K562 (cell line): ENCODE measurements around the gene GRXCR1. TPM values are rescaled to one million over a fixed set of nuclear protein-coding genes. Genes with fewer than 3 reads are reported as not detected.

Experiments used
- ATAC-seq: fragments of 200-7000 bp; cut with Tn5 transposase; 3 replicates; pipeline ENCODE4 v1.9.1; 2020; ENCODE audit warnings: moderate library complexity
- BruUV-seq: library from RNA; stranded (reverse); fragments of 400-500 nt; replicated peaks from 2 replicates; lab custom pipeline; 2021; lab: Mats Ljungman, UMichigan
- CTCF ChIA-PET: fragments of 300-600 bp; formaldehyde crosslinking; extraction: SDS; loops from one replicate; lab custom pipeline; 2021; ENCODE audit warnings: low intra/inter-chr PET ratio; lab: Yijun Ruan, JAX
- POLR2A ChIA-PET: fragments of 300-600, 350-650 bp; sonication (Branson Sonifier 250); formaldehyde crosslinking; extraction: SDS; loops from one replicate; lab custom pipeline; 2021; ENCODE audit warnings: antibody characterized with exemption, inconsistent platforms; lab: Yijun Ruan, JAX
- DNase-seq, 4 experiments: peaks; one replicate each; pipeline versions ENCODE4 v3.0.0 to v3.0.0-alpha.2; 2011 to 2018; ENCODE audit warnings: low spot score in 3 of 4, mixed read lengths in 3 of 4; ENCODE audit errors: extremely low read depth in 1 of 4
- FAIRE-seq: peaks from 2 replicates; lab custom pipeline; 2011; peaks lifted over from hg19 to GRCh38; lab: Jason Lieb, UNC
- H2AFZ ChIP-seq: 2 replicates; pipeline ENCODE4 v1.6.0; 2011; ENCODE audit warnings: low read depth, low read length, control low read depth, inconsistent platforms
- H3K27ac ChIP-seq: fragments of 200-600 bp; 3 replicates; pipeline ENCODE4 v1.8.0; 2011; ENCODE audit warnings: low read depth, mild to moderate bottlenecking, control low read depth, inconsistent platforms, low read length, moderate library complexity, mixed read lengths; ENCODE audit errors: extremely low read depth
- H3K27me3 ChIP-seq, 2 experiments: fragments of 300-600 bp in 1 of 2; 2 replicates in 1 of 2; 3 replicates in 1 of 2; pipeline versions ENCODE4 v1.6.0 to v1.8.0; 2011; ENCODE audit warnings: inconsistent platforms in 2 of 2, low read length in 2 of 2, mild to moderate bottlenecking in 1 of 2, mixed read lengths in 1 of 2, moderate library complexity in 1 of 2; ENCODE audit not compliant: control insufficient read depth in 2 of 2, insufficient read depth in 2 of 2
- H3K36me3 ChIP-seq: fragments of 300-600 bp; 3 replicates; pipeline ENCODE4 v1.8.0; 2011; ENCODE audit warnings: mild to moderate bottlenecking, low read length, inconsistent platforms; ENCODE audit not compliant: control insufficient read depth, insufficient read depth
- H3K4me1 ChIP-seq, 2 experiments: fragments of 200-600 bp in 1 of 2; replicated peaks in 1 of 2; 2 replicates in 1 of 2; 3 replicates in 1 of 2; pipeline versions ENCODE4 v1.5.1 to v1.8.0; 2011; ENCODE audit warnings: inconsistent platforms in 2 of 2, low read length in 2 of 2, mild to moderate bottlenecking in 1 of 2, mixed read lengths in 1 of 2, moderate library complexity in 1 of 2; ENCODE audit not compliant: control insufficient read depth in 2 of 2, insufficient read depth in 2 of 2
- H3K4me2 ChIP-seq: 2 replicates; pipeline ENCODE4 v1.6.1; 2011; ENCODE audit warnings: low read length, control low read depth, inconsistent platforms, mixed read lengths; ENCODE audit not compliant: insufficient read depth
- H3K4me3 ChIP-seq: fragments of 200-600 bp; sonication (generic), shearing (Covaris generic); 2 replicates; pipeline ENCODE4 v1.5.1; 2016; ENCODE audit warnings: control low read depth, inconsistent platforms
- H3K79me2 ChIP-seq: fragments of 200-600 bp; 3 replicates; pipeline ENCODE4 v1.8.0; 2011; ENCODE audit warnings: low read length, inconsistent platforms; ENCODE audit not compliant: control insufficient read depth, insufficient read depth
- H3K9ac ChIP-seq, 2 experiments: 2 replicates each; pipeline versions ENCODE4 v1.6.0 to v1.6.1; 2011; ENCODE audit warnings: low read depth in 2 of 2, low read length in 2 of 2, control low read depth in 1 of 2, inconsistent platforms in 1 of 2, mild to moderate bottlenecking in 1 of 2, mixed read lengths in 1 of 2; ENCODE audit not compliant: insufficient read depth in 1 of 2
- H3K9me1 ChIP-seq: one replicate; pipeline ENCODE4 v1.6.0; 2011; ENCODE audit warnings: inconsistent platforms, mild to moderate bottlenecking, low read length, moderate library complexity; ENCODE audit not compliant: control insufficient read depth, insufficient read depth
- H3K9me3 ChIP-seq: replicated peaks from 2 replicates; pipeline ENCODE4 v1.5.1; 2011; ENCODE audit warnings: low read depth, low read length, inconsistent platforms; ENCODE audit not compliant: control insufficient read depth, insufficient read depth
- H4K20me1 ChIP-seq: replicated peaks from 2 replicates; pipeline ENCODE4 v1.6.1; 2011; ENCODE audit warnings: low read length, inconsistent platforms, mixed read lengths; ENCODE audit not compliant: control insufficient read depth, insufficient read depth
- ATF4 ChIP-seq: fragments of 450-650 bp; formaldehyde crosslinking; IDR thresholded peaks from 2 replicates; pipeline ENCODE4 v1.4.0; 2022; ENCODE audit warnings: mild to moderate bottlenecking, moderate library complexity
- CTCF ChIP-seq, 3 experiments: IDR thresholded peaks in 2 of 3; conservative IDR thresholded peaks in 1 of 3; 2 replicates each; pipeline ENCODE4 v1.5.1; 2011 to 2012; ENCODE audit warnings: low read length in 3 of 3, mild to moderate bottlenecking in 3 of 3, control low read depth in 2 of 3, improper control_type of control experiment in 1 of 3, inconsistent platforms in 1 of 3, low read depth in 1 of 3, mixed read lengths in 1 of 3, moderate library complexity in 1 of 3; ENCODE audit not compliant: insufficient read depth in 2 of 3
- RAD21 ChIP-seq, 2 experiments: fragments of 250-450 bp in 1 of 2; fragments of 450-650 bp in 1 of 2; sonication (Bioruptor Pico) in 1 of 2; formaldehyde crosslinking in 1 of 2; IDR thresholded peaks in 1 of 2; conservative IDR thresholded peaks in 1 of 2; 2 replicates each; pipeline versions ENCODE4 v1.4.0 to v1.8.0; 2020 to 2022; ENCODE audit warnings: mild to moderate bottlenecking in 2 of 2, moderate library complexity in 1 of 2
- REST ChIP-seq, 2 experiments: fragments of 450-650 bp; formaldehyde crosslinking in 1 of 2; IDR thresholded peaks; 2 replicates each; pipeline versions ENCODE4 v1.4.0 to v1.6.1; 2014 to 2020; ENCODE audit warnings: mild to moderate bottlenecking in 2 of 2, borderline replicate concordance in 1 of 2, low read depth in 1 of 2
- SMC3 ChIP-seq: conservative IDR thresholded peaks from 2 replicates; pipeline ENCODE4 v1.6.1; 2011; ENCODE audit warnings: low read depth, low read length, improper control_type of control experiment; ENCODE audit not compliant: insufficient read depth
- WGBS: fragments of 100-300 bp; shearing (Covaris generic); methylation state at CpG from one replicate; pipeline ENCODE4 v1.1.6; 2016; ENCODE audit warnings: low coverage, mixed read lengths; ENCODE audit not compliant: insufficient coverage; ENCODE audit errors: missing lambda C conversion rate; 5-methylcytosine and 5-hydroxymethylcytosine counted together
- in situ Hi-C: fragments of 300-500 bp; cut with MboI; formaldehyde crosslinking; loops from 4 replicates; pipeline ENCODE4 v1.15.0; 2018; ENCODE audit warnings: inconsistent platforms, mixed read lengths
- intact Hi-C: fragments of 100-400 bp; cut with micrococcal nuclease; formaldehyde crosslinking; loops from 2 replicates; pipeline ENCODE4 v1.14.2; 2022
- polyA plus RNA-seq, 8 experiments: library from polyadenylated mRNA; depleted of rRNA in 4 of 8; stranded (reverse) in 5 of 8; unstranded in 3 of 8; fragments of >200 nt; fragmentation: Nextera tagmentation in 2 of 8; fragmentation: Illumina TruSeq in 1 of 8; extraction: Ambion mirVana in 2 of 8; extraction: Trizol in 1 of 8; gene quantifications; 2 replicates each; pipeline versions ENCODE4 v1.2.1 to v1.2.3, GENCODE V29; 2011 to 2014; ENCODE audit warnings: inconsistent platforms in 1 of 8, missing spikeins in 1 of 8
- total RNA-seq, 7 experiments: library from RNA; depleted of rRNA in 6 of 7; stranded (reverse); fragments of >200 nt in 6 of 7; fragmentation: Illumina TruSeq in 2 of 7; extraction: Trizol in 2 of 7; gene quantifications; 2 replicates each; pipeline versions ENCODE4 v1.2.1 to v1.2.3, GENCODE V29; 2011 to 2021; ENCODE audit warnings: low replicate concordance in 1 of 7

The GRXCR1 gene
- total and polyA plus RNA-seq, 9 of the 15 experiments (the other 6 are each of a cell fraction or from before 2014, with no cell fraction given), result not detected

GRCh38 chr4:42865572-42866189, 26.8 kb upstream of the GRXCR1 start:
- no TSS peak for BruUV-seq
- no peak overlapping the region for H3K4me2 ChIP-seq
- H3K27me3 ChIP-seq, result no peaks in the 10 kb centered on the region
- peak; percentile 57; the same call in 2 of the 3 replicates for ATAC-seq
- no peaks in the 10 kb centered on the region for H3K79me2 ChIP-seq
- FAIRE-seq, result peak; percentile 77
- intact Hi-C loops, result loop anchor here (1.0 to 10.0 kb wide), 3 partner anchors 297 to 1171 kb away; no protein-coding TSS in a partner anchor
- H3K36me3 ChIP-seq, result no peaks in the 10 kb centered on the region
- H3K9me1 ChIP-seq, result no peaks in the 10 kb centered on the region
- no peaks in the 10 kb centered on the region for H4K20me1 ChIP-seq
- H3K9me3 ChIP-seq, result no peaks in the 10 kb centered on the region
- ChIA-PET POLR2A (no interaction called here), CTCF (interaction anchor here (0.6 to 2.3 kb wide), 4 partner anchors 297 to 908 kb away, joined by 3 to 20 read pairs (median 4); no protein-coding TSS in a partner anchor)
- WGBS, result 7% methylated on average over 3 of the region's 3 CpGs
- peak; percentile 13 to 58 (median 31) for DNase-seq
- no peak overlapping the region for H2AFZ ChIP-seq
- TF ChIP-seq ATF4 (CRISPR knock-in tag) (no peak), REST (IDR thresholded peaks at IDR 0.05; ENCODE audit: borderline replicate concordance) (peak; percentile 42; the same call in 1 of the 2 replicates), REST (CRISPR knock-in tag; IDR thresholded peaks at IDR 0.05; ENCODE audit: low read depth) (no peak), RAD21 (CRISPR knock-in tag; conservative IDR thresholded peaks at IDR 0.05 in 1 of 2, IDR thresholded peaks at IDR 0.05 in 1 of 2) (peak; percentile 56 to 63), CTCF (IDR thresholded peaks at IDR 0.05 in 2 of 3, conservative IDR thresholded peaks at IDR 0.05 in 1 of 3; ENCODE audit: insufficient read depth in 2 of 3, low read depth in 1 of 3, low read length in 3 of 3) (peak; percentile 41 to 68 (median 57); a peak in 5 of 6 replicates), SMC3 (peak; percentile 40; the same call in 1 of the 2 replicates)
- no peaks in the 10 kb centered on the region for H3K4me1 ChIP-seq
- H3K27ac ChIP-seq, result no peak overlapping the region
- no peak overlapping the region for H3K9ac ChIP-seq
- H3K4me3 ChIP-seq, result no peak overlapping the region
- in situ Hi-C loops, result no loop called here
